Renal cortical epithelial cell (primary cell): Measurements from ENCODE around the gene SPRYD4. TPM values are rescaled to one million over a fixed set of nuclear protein-coding genes. Genes with fewer than 3 reads are reported as not detected.
"Not testable (repeated sequence)": the region's sequence is repeated elsewhere in the genome, so short reads cannot be mapped to it uniquely, and the experiment has no call there.

Source experiments
- DNase-seq: peaks from one replicate; pipeline ENCODE4 v3.0.0-alpha.2; 2011; ENCODE audit warnings: low read depth
- total RNA-seq: library from RNA; depleted of rRNA; stranded (reverse); fragments of >200 nt; gene quantifications from 2 replicates; pipeline ENCODE4 v1.2.3, GENCODE V29; 2014

SPRYD4 gene
- total RNA-seq: 1.0 and 1.5 TPM in 2 replicates

DNA sequence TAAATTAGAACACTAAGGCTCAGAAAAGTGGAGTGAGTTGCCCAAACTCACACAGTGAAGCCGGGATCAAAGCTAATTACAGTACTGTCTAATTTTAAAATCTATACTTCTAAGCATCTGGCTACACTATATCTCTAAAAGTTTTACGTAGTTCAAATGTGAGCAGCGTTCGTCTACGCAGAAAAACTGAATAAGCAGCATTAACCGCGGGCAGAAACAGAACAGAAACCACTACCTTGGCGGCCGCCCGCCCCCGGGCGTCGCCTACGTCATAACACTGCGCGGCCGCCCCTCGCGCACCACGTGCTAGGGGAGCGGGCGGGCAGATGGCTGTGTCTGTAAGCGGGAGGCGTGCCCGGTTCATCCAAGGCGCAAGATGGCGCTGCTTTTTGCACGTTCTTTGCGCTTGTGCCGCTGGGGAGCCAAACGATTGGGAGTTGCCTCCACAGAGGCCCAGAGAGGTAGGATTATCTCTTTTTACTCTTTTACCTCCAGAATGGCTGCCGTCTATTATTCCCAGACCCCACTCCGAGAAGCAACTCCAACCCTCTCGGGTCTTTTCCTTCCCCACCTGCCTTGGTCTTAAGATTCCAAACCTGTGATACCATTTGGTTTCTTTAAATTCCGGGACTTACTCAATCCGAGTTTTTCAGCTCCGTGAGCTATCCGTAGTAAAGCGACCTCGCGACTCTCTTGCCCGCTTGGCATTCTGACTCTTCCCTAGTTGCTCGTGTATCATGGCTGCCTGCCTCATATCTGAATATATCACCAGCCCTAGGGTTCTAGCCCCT is at the start of gene SPRYD4:
SPRYD4 (plus strand) TSS at position 363 of the 791 bp plus-strand sequence; CDS start at position 377, 14 bp downstream.
- peak; percentile 78 for DNase-seq

DNA sequence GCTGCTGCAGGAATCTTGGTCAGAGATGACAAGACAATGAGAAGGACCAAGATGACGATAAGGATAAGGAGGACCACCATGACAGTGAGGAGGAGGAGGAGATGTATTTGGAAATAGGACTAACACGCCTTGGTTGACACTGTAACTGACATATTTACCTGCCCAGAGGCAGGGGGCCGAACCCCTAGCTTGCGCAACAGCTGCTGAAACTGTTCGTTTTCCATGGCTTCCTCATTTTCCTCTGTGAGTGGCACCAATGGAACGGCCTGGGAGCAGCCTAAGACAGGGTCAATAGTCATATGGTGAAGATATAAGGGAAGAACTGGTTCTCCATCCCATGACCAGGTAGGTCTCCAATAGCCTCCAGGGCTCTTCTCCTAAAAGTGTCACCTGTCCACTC is 48.0 kb upstream of the SPRYD4 start:
- no peak for DNase-seq

DNA sequence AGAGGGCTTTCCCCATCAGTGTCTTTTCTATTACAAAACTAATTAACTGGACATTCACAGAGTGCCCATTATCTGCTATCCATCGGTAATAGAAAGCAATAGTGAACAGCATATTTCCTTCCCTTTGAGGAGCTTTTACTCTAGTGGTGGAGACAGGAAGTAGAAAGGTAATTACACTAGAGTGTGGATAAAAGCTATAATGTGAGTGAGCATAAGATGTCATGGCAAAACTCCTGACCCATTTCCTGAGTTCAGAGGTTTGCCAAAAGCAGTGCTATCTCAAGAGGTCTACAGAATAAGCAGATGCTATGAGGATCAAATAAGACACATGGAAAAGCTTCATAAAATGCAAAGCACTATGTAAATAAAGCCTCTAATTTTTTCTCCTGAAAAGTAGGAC is 43.2 kb upstream of the SPRYD4 start:
- no peak for DNase-seq

DNA sequence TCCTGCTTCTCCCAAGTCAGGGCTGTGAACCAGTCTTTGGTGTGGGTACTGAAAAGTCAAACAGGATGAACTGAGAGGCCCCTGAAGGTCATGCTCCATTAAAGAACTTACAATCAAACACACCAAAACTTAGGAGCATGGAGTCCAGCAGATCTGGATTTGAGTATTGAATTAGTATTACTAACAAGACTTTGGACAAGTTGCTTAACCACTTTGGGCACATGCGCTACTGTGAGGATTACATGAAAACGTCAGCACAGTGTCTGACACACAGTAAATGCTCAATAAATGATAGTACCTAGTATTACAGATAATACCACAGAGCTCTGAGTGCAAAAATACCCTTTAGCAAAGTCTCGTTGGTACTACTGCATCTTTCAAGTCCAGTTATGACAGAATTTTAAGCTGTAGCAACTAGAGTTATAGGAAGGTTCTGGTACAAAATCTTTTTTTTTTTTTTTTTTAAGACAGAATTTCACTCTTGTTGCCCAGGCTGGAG is 42.4 kb upstream of the SPRYD4 start:
- DNase-seq: no peak

DNA sequence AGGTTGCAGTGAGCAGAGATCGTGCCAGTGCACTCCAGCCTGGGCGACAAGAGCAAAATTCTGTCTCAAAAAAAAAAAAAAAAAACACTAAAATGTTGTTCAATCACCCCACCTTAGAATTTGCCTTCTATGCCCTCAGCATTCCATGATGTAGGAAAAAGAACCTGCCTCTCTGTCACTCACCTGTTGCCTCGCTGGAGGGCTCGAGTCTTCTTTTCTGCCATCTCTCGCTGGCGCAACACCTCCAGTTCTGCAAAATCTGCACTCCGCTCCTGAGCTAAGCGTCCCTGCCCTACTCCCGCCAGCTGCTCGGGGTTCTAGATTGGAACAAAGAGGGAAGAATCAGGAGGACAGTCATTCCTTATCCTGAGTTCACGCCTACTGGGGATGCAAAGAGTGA is 37.1 kb upstream of the SPRYD4 start:
- no peak for DNase-seq

DNA sequence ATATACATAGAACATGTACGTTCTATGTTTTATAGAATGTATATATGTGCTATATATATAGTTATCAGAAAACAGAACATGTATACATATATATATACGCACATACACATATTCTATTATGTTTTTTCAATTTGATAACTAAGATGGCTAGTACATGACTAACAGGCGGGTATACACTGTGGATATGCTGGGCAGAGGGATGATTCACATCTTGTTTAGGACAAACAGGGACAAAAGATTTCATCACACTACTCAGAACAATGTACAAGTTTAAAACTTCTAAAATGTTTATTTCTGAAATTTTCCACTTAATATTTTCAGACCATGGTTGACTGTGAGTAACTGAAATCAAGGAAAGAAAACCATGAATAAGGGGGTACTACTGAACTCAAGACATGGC is 36.5 kb upstream of the SPRYD4 start:
- DNase-seq: no peak

DNA sequence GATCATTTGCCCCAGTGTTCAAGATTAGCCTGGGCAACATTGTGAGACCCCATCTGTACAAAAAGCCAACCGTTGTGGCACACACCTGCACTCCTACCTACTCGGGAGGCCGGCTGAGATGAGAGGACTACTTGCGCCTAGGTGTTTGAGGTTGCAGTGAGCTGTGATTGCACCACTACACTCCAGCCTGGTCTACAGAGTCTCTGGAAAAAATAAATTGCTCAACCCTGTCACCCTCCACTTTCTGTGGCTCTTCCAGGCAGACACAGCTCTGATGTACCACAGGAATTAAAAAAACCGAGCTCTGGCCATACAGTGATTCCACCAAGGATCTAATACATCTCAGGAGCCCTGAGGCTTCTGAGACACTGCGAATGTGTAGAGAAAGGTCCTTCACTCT is 33.5 kb upstream of the SPRYD4 start:
- no peak for DNase-seq

DNA sequence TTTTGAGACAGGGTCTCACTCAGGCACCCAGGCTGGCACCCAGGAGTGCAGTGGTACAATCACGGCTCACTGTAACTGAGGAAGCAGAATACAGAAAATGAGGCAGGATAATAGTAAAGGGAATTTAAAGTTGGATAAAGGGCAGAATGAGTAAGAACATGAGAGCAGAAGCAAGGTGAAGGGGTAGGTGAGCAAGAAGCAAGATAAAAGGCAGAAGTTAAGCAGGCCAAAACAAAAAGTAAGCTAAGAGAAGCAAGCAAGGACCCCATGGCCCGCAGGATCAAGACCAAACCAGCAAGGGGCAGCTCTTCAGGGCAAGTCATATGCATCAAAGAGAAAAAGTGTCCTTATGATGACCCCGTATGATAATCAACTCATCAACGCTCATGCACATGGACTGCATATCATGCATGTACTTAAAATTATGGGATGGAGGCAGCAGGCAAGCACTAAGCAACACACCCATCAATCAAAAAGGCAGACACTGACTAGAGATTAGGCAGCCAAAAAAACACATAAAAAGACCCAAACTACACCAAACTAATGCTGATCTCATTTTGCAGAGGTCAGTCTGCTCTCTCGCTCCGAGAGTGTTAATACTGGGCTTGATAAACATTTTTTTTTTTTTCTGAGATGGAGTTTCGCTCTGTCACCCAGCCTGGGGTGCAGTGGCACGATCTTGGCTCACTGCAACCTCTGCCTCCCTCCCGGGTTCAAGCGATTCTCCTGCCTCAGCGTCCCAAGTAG is 30.8 kb upstream of the SPRYD4 start:
- no peak for DNase-seq

DNA sequence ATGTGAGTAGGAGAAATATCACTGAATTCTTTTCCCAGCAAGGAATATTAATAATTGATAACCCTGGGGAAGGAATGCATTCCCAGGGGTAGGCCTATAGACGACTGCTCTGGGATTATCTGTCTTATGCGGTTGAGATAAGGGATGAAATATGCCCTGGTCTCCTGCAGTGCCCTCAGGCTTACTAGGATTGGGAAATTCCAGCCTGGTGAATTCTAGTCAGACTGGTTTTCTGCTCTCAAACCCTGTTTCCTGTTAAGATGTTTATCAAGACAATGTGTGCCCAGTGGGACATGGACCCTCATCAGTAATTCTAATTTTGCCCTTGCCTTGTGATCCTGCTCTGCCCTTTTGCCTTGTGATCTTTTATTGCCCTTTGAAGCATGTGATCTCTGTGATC is 25.2 kb upstream of the SPRYD4 start:
- DNase-seq: not testable (repeated sequence)

DNA sequence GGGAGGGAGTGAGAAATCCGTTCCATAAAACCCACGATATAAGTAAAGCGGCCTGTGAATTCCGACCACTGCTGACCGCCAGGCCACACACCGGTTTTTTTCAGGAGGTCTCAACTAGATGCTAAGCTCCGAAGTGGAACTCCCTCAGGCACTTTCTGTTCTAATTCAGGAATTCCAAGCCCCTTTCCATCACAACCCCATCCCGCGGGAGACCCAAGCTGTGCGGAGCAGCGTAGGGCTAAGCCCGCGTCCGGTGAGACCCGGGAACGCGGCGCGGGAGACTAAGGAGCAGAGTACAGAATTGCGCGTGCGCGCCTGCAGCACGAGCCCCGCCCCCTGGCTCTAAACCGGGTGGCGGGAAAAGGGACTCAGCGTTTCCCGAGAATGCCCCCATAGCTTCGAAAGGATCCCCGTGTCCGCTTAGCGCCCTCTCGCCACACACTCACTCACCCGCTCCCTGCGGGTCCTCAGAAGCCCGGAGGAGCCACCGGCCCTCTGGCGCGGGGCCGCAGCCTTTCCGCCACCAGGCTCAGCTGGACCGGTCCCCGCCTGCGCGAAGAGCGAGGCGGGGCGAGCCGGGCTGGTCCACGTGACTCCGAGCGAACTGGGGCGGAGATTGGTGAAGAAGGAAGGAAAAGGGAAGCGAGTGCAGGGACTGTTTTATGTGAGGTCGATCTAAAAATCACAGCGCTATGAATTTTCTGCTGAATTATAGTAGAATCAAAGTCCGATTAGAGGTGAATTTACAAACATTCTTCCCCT is 19.3 kb upstream of the SPRYD4 start, which contains the start of gene TIMELESS:
TIMELESS (minus strand) TSS at position 567 of the 762 bp plus-strand sequence. CDS start 15,256 bp downstream, outside the sequence.
- peak; percentile 73 for DNase-seq

DNA sequence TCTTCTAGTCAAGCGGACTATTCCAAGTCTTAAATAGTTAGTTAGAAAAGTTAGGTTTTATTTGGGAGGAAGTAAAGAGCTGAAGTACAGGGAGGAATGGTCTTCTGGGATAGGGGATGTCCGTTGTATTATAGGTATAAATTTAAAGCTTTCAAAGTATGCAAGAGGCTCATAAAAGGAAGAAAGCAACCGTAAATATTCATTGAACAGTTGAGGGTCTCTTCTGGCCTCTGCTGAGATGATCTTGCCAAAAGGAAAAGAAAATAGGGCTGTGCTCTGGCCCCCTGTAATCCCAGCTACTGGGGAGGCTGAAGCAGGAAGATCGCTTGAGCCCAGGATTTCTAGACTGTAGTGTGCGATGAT is 18.8 kb upstream of the SPRYD4 start:
- no peak for DNase-seq

DNA sequence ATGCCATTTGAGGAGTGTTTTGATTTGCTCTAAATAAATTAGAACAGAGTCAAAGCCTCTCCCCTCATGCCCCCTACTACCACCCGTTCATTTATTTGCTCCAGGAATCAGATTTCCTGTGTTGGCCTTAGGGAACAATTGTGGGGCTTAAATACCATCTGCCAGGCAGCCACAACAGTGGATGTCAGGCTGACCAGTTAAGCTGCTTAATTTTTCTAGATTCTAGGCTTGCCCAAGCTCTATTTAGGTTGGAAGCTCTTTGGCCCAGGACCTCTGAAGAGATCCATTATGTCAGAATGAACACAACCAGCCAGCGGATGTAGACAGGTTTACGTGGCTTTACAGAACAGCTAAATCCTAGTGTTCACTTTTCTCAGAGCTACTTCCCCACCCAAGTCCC is 18.1 kb upstream of the SPRYD4 start:
- no peak for DNase-seq

DNA sequence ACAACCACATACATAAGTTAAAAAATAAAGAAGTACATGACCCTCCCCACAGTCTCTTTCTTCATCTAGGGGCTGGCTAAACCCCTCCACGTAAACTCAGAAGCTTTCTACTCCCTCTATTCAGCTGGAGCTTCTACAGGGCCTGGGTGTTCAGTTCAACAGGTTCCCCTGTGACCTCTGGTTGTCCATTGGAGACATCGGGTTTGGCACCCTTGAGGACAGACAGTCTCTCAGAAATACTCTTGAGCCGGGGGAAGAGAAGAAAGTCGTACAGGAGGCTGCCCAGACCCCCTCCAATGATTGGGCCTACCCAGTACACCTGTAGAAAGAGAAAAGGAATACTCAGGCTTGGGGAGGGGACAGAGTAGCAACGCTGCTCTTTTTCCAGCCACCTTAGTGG is 17.2 kb upstream of the SPRYD4 start:
- DNase-seq: no peak

DNA sequence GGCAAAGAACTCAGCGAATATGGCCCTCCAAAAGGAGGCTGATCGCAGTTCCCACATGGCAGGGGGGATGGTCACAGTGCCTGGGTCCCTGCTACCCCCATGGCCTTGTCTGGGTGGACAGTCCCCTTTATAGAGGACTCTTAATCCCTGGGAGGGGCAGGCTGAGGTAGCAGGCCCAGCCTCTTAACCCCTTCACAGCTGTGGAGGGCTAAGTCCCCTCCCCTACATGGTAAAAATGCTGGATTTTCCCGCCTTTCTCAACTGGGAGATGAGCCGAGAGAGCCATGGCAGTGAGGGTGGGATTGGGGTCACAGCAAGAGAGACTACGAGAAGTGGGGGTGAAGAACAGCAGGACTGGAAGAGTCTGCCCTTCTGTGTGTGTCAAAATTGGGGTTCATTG is 13.8 kb upstream of the SPRYD4 start, which contains the start of gene MIP:
MIP (minus strand) TSS at position 101 of the 400 bp plus-strand sequence; CDS start at position 57, 44 bp downstream.
- no peak for DNase-seq

DNA sequence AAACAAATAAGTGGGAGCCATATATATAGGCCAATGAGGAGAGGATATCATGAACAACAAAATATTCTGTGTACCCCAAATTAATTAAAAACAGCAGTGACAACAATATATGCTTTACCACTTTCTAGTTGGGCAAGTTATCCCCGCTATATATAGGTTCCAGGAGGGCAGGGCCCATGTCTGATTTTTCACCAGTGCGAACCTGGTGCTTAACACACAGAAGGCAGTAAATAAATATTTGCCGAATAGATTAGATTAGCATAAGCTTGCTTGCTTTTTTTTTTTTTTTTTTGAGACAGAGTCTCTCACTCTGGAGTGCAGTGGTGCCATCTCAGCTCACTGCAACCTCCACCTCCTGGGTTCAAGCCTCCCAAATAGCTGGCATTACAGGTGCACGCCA is 10.6 kb upstream of the SPRYD4 start:
- DNase-seq: no peak

DNA sequence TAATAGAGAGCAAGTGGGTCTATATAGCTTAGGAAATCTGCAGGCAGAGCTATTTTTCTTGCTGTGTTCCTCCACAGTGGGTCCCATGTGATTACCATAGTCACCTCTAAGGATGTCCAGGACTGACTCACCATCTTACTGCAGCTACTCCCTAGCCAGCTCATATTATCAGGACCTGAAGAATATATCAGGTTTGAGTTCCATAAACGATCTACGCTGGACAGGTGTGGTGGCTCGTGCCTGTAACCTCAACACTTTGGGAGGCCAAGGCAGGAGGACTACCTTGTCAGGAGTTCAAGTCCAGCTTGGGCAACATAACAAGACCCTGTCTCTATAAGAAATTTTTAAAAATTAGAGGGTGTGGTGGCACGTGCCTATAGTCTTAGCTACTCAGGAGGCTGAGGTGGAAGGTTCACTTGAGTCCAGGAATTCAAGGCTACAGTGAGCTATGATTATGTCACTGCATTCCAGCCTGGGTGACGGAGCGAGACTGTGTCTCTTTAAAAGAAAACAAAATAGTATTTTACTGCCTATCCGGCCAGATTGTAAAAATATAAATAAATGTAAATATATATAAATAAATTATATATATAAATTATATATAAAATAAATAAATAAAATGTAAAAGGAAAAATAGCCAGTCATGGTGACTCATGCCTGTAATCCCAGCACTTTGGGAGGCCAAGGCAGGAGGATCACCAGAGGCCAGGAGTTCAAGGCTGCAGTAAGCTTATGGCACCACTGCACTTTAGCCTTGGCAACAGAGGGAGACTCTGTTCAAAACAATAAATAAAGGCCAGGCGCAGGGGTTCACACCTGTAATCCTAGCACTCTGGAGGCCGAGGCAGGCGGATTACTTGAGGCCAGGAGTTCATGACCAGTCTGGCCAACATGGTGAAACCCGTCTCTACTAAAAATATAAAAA is 6.9 kb upstream of the SPRYD4 start:
- peak; percentile 60 for DNase-seq

DNA sequence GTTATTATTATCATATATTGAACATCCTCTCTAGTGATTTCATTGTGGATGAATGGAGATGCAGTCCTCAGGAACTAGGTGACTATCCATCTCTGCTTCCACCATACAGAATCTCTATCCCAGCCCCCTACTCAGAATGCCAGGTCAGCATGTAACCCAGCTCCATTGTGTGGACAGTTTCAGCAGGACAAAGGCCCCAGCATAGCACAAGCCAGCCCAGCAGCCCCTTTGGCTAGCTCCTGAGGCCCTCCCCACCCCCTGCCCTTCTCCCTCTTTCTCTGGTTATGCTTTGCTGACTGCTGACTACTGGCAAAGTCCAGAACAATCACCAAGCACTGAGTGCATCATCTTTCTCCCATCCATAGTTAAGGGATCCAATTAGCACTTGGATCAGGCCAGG is 5.8 kb upstream of the SPRYD4 start:
- DNase-seq: no peak

DNA sequence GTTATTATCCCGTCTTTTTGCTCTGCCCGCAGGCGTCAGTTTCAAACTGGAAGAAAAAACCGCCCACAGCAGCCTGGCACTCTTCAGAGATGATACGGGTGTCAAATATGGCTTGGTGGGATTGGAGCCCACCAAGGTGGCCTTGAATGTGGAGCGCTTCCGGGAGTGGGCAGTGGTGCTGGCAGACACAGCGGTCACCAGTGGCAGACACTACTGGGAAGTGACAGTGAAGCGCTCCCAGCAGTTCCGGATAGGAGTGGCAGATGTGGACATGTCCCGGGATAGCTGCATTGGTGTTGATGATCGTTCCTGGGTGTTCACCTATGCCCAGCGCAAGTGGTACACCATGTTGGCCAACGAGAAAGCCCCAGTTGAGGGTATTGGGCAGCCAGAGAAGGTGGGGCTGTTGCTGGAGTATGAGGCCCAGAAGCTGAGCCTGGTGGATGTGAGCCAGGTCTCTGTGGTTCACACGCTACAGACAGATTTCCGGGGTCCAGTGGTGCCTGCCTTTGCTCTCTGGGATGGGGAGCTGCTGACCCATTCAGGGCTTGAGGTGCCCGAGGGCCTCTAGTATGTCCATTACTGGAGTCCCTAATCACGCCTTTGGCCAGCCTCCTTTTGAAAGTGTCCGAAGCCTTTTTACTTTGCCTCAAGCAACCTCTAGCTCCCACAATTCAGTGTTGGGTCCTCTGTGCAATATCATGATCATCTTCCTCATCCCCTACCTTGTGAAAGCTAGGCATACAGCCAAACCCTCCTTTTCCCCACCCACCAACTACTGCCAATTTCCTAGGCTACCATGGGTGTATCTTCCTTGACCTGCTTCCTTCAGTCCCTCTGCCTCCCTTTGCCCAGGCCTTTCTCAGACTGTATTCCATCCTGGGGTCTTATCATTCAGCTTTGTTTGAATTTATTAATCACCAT is 891 bp downstream of the SPRYD4 start:
- no peak for DNase-seq

DNA sequence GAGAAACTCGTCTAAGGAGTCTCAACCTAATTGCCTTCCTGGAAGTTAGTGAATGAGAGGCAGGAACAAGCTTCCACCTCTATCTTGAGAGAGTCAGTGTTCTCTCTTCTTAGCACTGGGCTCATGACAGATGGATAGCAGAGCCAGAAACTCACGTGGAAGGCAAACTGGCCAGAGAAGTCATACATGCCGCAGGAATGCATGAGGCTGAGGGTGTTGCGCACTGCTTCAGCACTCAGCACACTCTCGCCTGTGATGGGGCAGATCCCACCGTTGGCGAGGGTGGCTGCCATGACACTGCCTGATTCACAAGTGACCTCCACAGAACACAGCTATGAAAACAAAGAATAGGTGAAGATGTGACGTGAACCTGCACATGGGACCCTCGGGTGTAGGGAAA is 6.0 kb downstream of the SPRYD4 start:
- DNase-seq: no peak

DNA sequence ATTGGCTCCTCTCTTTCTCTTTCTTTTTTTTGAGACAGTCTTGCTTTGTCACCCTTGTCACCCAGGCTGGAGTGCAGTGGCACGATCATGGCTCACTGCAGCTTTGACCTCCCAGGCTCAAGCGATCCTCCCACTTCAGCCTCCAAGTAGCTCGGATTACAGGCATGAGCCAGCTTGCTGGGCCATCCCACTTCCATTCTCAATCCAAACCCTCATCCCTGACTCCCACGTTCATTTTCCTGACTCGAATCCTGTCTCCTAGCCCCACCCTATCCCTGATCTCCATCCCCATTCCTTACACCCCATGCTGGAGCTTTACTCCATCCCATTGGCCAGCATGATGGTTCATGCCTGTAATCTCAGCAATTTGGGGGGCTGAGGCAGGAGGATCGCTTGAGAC is 7.8 kb downstream of the SPRYD4 start:
- no peak for DNase-seq
